Colonic mucosa (tissue), 4 donors: Measurements from ENCODE around the gene FALEC. TPM values are rescaled to one million over a fixed set of nuclear protein-coding genes. Genes with fewer than 3 reads are reported as not detected.

Source experiments
- DNase-seq: peaks from one replicate; pipeline ENCODE4 v3.0.0-alpha.2; 2020
- H3K27ac ChIP-seq: fragments of 200-600 bp; one replicate; pipeline ENCODE4 v1.8.0; 2021
- H3K27me3 ChIP-seq: fragments of 200-600 bp; one replicate; pipeline ENCODE4 v1.8.0; 2021
- H3K36me3 ChIP-seq: fragments of 200-600 bp; one replicate; pipeline ENCODE4 v1.8.0; 2021
- H3K4me1 ChIP-seq: fragments of 200-600 bp; one replicate; pipeline ENCODE4 v1.8.0; 2021; ENCODE audit warnings: mild to moderate bottlenecking
- H3K4me3 ChIP-seq: fragments of 200-600 bp; one replicate; pipeline ENCODE4 v1.8.0; 2021
- H3K9ac ChIP-seq, 2 donors: one replicate each; pipeline ENCODE4 v1.7.0; 2013; ENCODE audit warnings: control low read depth in 2 of 2, low read depth in 2 of 2, low read length in 2 of 2
- H3K9me3 ChIP-seq: fragments of 200-600 bp; one replicate; pipeline ENCODE4 v1.8.0; 2021
- intact Hi-C: fragments of 100-400 bp; cut with DNase I; formaldehyde crosslinking; loops from one replicate; pipeline ENCODE4 v1.14.1; 2022
- total RNA-seq, 2 donors: library from RNA; stranded (reverse); fragmentation: NEBNext Ultra II Directional in 1 of 2; extraction: Animal tissue kit (Norgen Biotek cat#: 25700) in 1 of 2; gene quantifications; one replicate each; pipeline ENCODE4 v1.2.1, GENCODE V29; 2021
- TF ChIP-seq, protein P1 (sequence below): fragments of 200-600 bp; IDR thresholded peaks from one replicate; pipeline ENCODE4 v1.8.0; 2022; ENCODE audit warnings: antibody characterized with exemption, mild to moderate bottlenecking
- donor health status: healthy.
- donor health status: DM: no; HTN: no; CAD: no.
- donor health status: DM: no; HTN: no; CAD: no.

FALEC gene
- total RNA-seq, 2 donors from 2014 or later, result not detected

- intact Hi-C loops, result loop anchor here (5.0 kb wide), 1 partner anchor 48 kb away; no protein-coding TSS in a partner anchor
- TF ChIP-seq, protein P1, sequence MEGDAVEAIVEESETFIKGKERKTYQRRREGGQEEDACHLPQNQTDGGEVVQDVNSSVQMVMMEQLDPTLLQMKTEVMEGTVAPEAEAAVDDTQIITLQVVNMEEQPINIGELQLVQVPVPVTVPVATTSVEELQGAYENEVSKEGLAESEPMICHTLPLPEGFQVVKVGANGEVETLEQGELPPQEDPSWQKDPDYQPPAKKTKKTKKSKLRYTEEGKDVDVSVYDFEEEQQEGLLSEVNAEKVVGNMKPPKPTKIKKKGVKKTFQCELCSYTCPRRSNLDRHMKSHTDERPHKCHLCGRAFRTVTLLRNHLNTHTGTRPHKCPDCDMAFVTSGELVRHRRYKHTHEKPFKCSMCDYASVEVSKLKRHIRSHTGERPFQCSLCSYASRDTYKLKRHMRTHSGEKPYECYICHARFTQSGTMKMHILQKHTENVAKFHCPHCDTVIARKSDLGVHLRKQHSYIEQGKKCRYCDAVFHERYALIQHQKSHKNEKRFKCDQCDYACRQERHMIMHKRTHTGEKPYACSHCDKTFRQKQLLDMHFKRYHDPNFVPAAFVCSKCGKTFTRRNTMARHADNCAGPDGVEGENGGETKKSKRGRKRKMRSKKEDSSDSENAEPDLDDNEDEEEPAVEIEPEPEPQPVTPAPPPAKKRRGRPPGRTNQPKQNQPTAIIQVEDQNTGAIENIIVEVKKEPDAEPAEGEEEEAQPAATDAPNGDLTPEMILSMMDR, result no peak
- H3K9ac ChIP-seq, result peak overlapping the region in 1 of 2 donors; percentile 52
- H3K4me3 ChIP-seq, result peak overlapping the region; percentile 87
- no peaks in the 10 kb centered on the region for H3K27me3 ChIP-seq
- peaks cover 18% of the 10 kb centered on the region for H3K4me1 ChIP-seq
- H3K9me3 ChIP-seq, result no peaks in the 10 kb centered on the region
- no peak for DNase-seq
- H3K27ac ChIP-seq, result peak overlapping the region; percentile 98
- peaks cover 11% of the 10 kb centered on the region for H3K36me3 ChIP-seq
These were observed 58.9 kb downstream of the FALEC start for GRCh38 chr1:150574260-150575071.

DNA sequence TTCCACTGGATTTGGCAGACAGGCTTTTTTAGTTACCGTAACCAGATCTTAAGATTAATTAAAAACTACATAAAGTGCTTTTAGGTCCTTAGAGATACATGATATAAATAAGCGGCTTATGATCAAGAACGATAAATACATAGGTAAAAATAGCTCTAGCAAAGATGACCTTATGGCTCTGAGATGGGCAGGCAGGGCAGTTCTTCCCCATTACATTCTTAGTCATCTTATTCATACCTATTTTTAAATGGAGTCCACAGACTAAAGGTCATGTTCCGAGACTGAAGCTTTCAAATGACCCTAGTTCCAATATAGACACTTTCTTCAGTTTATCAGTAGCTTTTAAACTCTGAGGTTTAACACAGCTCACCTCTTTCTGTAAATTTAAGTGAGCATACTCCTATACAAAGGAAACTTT, 59.5 kb downstream of the FALEC start:
- intact Hi-C loops, result loop anchor here (5.0 kb wide), 1 partner anchor 47 kb away; no protein-coding TSS in a partner anchor

DNA sequence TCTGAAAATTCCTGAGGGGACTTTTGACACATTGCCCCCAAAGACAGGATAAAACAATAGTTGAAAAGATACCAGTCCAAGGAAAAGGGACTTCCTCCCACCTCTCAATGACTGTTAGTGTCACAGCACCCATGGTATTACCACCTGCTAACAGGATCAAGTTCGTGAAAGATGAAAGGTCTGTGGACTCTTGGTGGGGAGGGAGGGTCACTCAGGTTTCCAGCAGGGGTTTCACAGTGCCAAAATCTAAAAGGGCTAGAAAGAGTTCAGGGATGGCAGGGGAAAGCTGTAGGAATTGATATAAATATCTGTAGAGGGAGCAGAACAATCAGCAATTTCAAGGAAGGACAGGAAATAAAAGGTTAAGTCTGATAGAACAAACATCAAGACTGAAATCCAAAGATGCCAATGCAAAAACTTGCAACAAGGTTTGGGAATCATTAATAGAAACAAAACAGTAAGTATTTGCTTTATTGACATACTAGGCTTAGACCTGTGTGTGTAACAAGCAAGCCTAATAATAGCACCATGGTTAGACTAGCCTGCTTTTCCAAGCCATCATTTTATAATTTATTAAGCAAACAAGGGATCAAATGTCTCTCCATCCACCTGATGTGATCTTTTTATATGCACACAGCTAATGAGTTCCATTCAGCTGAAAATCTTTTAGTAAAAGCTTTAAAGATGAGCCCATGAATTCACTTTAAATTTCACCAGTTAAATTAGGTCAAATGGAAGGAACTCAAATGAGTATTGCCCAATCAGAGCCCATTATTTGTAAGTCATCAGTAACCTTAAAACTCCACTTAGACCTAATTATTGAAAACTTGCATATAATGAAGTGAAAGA, 60.2 kb downstream of the FALEC start:
- DNase-seq, result no peak
- peak overlapping the region; percentile 87 for H3K4me3 ChIP-seq
- H3K4me1 ChIP-seq, result peaks cover 8% of the 10 kb centered on the region
- no peaks in the 10 kb centered on the region for H3K27me3 ChIP-seq
- peak overlapping the region; percentile 13 to 99 for H3K9ac ChIP-seq
- TF ChIP-seq, protein P1, result no peak
- H3K27ac ChIP-seq, result peak overlapping the region; percentile 98
- peaks cover 11% of the 10 kb centered on the region for H3K36me3 ChIP-seq
- intact Hi-C loops, result loop anchor here (5.0 kb wide), 1 partner anchor 47 kb away; no protein-coding TSS in a partner anchor
- no peaks in the 10 kb centered on the region for H3K9me3 ChIP-seq

More for the DNA sequence above, 59.5 kb downstream of the FALEC start:
- no peaks in the 10 kb centered on the region for H3K27me3 ChIP-seq
- peak overlapping the region in 1 of 2 donors; percentile 99 for H3K9ac ChIP-seq
- no peaks in the 10 kb centered on the region for H3K9me3 ChIP-seq
- H3K4me1 ChIP-seq, result peaks cover 12% of the 10 kb centered on the region
- H3K36me3 ChIP-seq, result peaks cover 11% of the 10 kb centered on the region
- TF ChIP-seq, protein P1, result no peak
- peak overlapping the region; percentile 98 for H3K27ac ChIP-seq
- peak overlapping the region; percentile 87 for H3K4me3 ChIP-seq
- no peak for DNase-seq

DNA sequence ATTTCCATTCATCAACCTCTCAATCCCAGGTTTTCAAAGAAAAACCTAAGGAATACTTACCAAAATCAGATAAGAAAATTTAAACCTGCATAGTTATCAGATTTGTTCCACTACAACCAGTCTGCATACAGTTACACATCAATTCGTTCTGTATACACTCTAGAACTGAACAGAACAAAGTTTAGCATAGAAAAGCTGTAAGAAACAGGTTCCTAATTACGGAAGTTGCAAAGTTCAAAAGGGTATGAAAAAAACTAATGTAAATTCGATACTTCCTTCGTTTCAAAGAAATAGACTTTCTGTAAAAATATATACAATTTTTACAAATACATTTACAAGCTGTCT, 60.8 kb downstream of the FALEC start:
- H3K9ac ChIP-seq, result peak overlapping the region in 1 of 2 donors; percentile 99
- peaks cover 11% of the 10 kb centered on the region for H3K36me3 ChIP-seq
- H3K9me3 ChIP-seq, result no peaks in the 10 kb centered on the region
- intact Hi-C loops, result loop anchor here (5.0 kb wide), 1 partner anchor 46 kb away; no protein-coding TSS in a partner anchor
- H3K4me3 ChIP-seq, result peak overlapping the region; percentile 87
- peaks cover 5% of the 10 kb centered on the region for H3K4me1 ChIP-seq
- DNase-seq, result no peak
- H3K27ac ChIP-seq, result peak overlapping the region; percentile 98
- TF ChIP-seq, protein P1, result no peak
- no peaks in the 10 kb centered on the region for H3K27me3 ChIP-seq
